Suppressor macrophage (primary cell): Measurements from ENCODE around the gene HNRNPLL.
"Not testable (repeated sequence)": the region's sequence is repeated elsewhere in the genome, so short reads cannot be mapped to it uniquely, and the experiment has no call there.

Experiments used
- DNase-seq, 4 experiments: peaks; one replicate each; pipeline ENCODE4 v3.0.0-alpha.2; 2020 to 2022

The HNRNPLL gene

GRCh38 chr2:38619458-38620164 is 16.9 kb upstream of the HNRNPLL start:
- DNase-seq, result peak; percentile 72 to 96 (median 88)

GRCh38 chr2:38617301-38617700 is 14.6 kb upstream of the HNRNPLL start:
- peak; percentile 48 to 72 (median 71) for DNase-seq

DNA sequence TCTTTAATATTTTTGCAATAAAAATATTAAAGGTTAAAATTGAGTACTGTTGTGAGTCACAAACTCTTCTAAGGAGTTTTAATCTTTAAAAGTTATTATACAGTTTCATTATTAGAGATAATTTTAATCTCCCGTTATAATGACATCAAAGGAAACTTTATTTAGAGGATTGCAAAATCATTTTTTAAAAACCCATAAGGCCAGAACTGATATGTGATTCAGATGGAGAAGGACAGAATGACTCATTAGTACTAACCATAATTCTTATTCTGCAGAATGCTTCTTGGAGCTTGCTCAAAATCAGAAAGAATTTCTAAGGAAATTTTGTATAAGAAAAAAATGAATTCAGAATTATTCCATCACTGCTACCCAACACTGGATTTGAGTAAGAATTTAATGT is 12.5 kb upstream of the HNRNPLL start:
- DNase-seq, result peak in 2 of 4 experiments; percentile 71 to 76

DNA sequence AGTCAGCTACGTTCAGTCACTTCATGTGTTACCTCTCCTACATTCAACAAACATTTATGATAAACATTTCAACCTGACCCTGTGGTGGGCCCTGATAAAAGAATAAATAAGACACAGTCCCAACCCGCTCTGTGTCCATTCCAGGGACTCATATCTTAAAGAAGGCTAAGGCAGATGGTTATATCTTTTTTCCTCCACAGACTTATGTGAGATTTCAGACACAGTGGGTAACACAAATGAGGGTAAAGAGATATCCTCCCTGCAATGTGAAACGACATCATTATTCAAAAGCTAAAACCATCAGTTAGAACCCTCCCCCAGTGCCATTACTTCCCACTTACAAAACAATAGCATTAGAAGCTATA is 11.1 kb upstream of the HNRNPLL start:
- DNase-seq, result no peak

- peak; percentile 60 to 86 (median 78) for DNase-seq
Measured at GRCh38 chr2:38613126-38613848, 10.6 kb upstream of the HNRNPLL start.

GRCh38 chr2:38610851-38611801 is 8.4 kb upstream of the HNRNPLL start:
- DNase-seq, result peak; percentile 72 to 83 (median 80)

- DNase-seq, result not testable (repeated sequence)
Measured at GRCh38 chr2:38609246-38609645, 6.5 kb upstream of the HNRNPLL start.

GRCh38 chr2:38608755-38609154 is 6.0 kb upstream of the HNRNPLL start:
- DNase-seq, result no peak

GRCh38 chr2:38605298-38605830 is 2.6 kb upstream of the HNRNPLL start:
- no peak for DNase-seq

DNA sequence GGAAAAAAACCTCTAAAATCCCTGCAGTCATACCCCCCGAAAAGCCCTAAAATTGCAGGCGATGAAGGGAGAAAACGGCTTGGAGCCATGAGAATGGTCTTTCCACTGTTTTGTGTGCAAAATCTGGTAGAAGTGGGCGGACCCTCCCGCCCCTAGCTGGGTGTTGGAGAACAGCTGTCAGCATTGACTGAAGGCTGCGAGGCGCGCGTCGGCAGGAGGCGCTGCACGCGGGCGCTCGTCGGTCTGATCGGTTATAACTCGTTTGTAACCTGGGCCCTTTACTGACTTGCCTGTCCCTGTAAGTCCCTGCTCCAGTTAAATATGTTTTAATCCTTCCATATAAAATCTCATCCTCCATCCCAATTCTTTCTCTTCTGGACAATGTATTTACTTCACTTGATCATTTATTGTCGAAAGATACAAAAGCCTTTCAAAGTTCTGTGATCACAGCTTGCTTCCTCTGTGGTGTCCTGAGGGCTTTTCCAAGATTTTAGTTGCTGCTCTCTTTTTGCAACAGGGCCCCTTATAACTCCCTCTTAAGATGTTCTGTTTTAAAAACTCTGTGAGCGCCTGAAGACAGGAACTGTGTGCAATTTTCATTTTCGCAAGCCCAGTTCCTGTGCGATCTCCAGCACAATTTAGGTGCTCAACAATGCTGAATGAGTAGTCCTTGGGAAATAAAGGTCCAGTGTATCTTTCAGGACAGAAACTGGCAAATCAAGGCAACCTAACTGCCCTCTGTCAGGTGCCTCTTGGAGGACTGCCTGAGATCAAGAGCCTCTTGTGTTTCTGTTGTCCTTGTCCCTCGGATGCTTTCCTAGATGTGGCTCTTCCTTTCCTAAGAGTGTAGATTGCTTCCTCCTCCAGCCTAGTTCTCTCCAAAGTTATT is 918 bp upstream of the HNRNPLL start:
- peak; percentile 84 to 93 (median 88) for DNase-seq

- peak in 3 of 4 experiments; percentile 42 to 65 (median 55) for DNase-seq
Measured at GRCh38 chr2:38602136-38602731, 494 bp downstream of the HNRNPLL start.

DNA sequence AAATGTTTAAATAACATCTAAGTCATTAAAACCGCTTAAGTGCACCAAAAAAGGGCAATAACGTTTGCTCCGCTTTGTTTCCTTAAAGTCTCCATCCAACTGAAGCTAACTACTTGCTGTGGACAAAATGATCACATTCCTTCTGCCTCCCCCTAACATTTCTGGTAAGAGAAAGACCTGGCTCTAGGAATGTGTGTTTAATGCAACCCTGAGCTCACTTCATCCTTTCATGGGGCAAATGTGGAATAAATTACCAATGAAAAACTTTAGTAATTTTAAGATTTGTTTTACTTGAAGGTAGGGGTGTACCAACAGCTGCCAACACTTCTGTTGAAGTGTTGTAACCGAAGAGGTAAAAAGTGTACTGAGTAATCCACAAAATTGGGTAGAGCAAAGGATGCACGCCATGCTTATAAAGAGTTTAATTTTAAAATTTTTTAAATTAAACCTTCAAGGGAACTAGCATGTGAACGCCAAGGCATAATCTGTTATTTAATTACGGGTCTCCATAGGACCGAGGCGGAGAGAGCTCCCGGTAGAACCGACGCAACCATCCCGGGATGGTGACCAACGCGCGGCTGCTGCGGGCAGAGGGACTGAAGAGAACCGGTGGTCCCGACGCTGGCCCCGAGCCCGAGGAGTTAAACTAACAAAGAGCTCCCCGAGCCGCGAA is 1.1 kb downstream of the HNRNPLL start:
- peak in 2 of 4 experiments; percentile 12 to 42 for DNase-seq

GRCh38 chr2:38600921-38601455 is 1.7 kb downstream of the HNRNPLL start:
- peak in 2 of 4 experiments; percentile 37 to 49 for DNase-seq

DNA sequence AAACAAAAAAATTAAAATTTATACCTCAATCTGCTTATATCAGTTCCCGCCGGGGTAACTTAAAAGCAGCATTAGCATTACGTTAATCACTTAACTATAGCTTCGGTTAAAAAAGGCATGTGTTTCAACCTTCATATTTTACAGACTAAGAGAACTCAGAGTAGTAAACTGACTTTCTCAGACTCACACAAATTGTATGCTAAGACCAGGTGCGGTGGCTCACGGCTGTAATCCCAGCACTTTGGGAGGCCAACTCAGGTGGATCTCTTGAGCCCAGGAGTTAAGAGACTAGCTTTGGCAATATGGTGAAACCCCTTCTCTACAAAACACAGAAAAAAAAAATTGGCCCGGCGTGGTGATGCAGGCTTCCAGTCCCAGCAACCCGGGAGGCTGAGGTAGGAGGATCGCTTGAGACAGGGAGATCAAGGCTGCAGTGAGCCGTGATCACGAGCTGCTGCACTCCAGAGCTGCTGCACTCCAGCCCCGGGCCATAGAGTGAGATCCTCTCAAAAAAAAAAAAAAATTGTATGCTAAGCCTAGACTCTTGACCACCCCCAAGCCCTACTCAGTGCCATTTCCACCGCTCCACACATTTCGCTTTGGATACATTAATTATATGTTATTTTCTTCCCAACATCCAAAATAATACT is 2.4 kb downstream of the HNRNPLL start:
- DNase-seq, result peak in 1 of 4 experiments; percentile 24

- DNase-seq, result no peak
Measured at GRCh38 chr2:38599706-38600105, 3.0 kb downstream of the HNRNPLL start.

DNA sequence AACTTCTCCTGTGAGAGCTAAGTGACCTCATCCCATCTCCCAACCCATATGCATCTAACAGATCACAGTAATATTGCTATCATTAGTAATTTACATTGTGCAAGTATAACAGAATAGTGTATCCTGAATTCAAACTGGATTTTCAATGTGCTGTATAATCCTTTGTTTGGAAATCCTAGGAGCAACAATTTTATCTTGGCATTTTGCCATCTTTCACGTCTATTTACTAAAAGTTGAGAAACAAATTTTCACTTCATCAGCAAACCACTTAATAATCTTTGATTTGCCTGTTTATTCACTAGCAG is 3.8 kb downstream of the HNRNPLL start:
- peak in 1 of 4 experiments; percentile 43 for DNase-seq

DNA sequence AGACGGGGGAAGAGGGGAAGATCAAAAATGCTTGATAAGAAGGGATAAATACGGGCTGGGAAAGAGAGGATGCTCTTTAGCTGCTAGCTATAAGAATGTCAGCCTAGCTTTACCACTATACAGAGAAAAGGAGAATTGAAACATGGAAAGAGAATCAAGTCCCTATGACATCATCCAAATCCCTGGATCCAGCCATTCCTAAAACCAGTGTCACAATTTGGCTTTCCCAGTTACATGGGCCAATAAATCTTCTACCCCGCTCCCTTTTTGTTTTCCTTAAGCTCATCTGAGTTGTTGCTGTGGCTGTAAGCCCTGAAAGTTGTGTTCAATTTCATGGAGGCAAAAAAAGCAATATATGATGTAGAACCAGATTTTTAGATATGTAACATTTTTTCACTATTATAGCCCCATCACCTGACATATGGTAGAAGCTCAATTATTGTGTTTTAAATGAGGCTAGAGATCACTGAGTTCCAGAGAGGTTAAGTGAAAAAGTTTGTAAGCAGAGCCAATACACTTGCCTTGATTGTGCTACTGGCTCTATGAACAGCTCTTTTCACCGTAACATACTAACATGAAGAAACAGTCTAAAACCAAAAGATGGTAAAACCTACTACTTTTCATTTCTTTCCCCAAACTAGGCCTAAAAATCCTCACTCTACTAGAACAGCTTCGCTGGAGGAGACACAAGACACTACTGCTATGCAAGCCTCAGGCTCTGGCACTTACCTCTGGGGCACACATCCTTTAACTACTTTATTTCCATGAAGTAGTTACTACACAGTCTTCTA is 4.3 kb downstream of the HNRNPLL start:
- peak in 1 of 4 experiments; percentile 12 for DNase-seq

- DNase-seq, result no peak
Measured at GRCh38 chr2:38597115-38597514, 5.6 kb downstream of the HNRNPLL start.

GRCh38 chr2:38596229-38596628 is 6.5 kb downstream of the HNRNPLL start:
- DNase-seq, result no peak
